GM12891 (cell line): ENCODE data around the gene DPYSL3.

Experiments
- DNase-seq: peaks from one replicate; pipeline ENCODE4 v3.0.0; 2011; ENCODE audit warnings: low spot score; ENCODE audit not compliant: insufficient read length
- FAIRE-seq: peaks from 2 replicates; lab custom pipeline; 2011; peaks lifted over from hg19 to GRCh38; lab: Jason Lieb, UNC
- PAX5 ChIP-seq: IDR thresholded peaks from 2 replicates; pipeline ENCODE4 v1.6.1; 2011; ENCODE audit warnings: low read length, moderate library complexity, mild to moderate bottlenecking; ENCODE audit not compliant: insufficient read depth, severe bottlenecking
- POLR2A ChIP-seq: IDR thresholded peaks from 2 replicates; pipeline ENCODE4 v1.6.1; 2011; ENCODE audit warnings: low read depth, low read length, control low read depth
- POLR2AphosphoS5 ChIP-seq: IDR thresholded peaks from 2 replicates; pipeline ENCODE4 v1.6.1; 2011; ENCODE audit warnings: low read depth, low read length, control low read depth
- POU2F2 ChIP-seq: IDR thresholded peaks from 2 replicates; pipeline ENCODE4 v1.6.1; 2011; ENCODE audit warnings: low read depth, mild to moderate bottlenecking, control low read depth, low read length, moderate library complexity
- SPI1 ChIP-seq: IDR thresholded peaks from 2 replicates; pipeline ENCODE4 v1.6.1; 2011; ENCODE audit warnings: low read depth, low read length, control low read depth
- TAF1 ChIP-seq: IDR thresholded peaks from 2 replicates; pipeline ENCODE4 v1.6.1; 2011; ENCODE audit warnings: low read depth, low read length, control low read depth

The DPYSL3 gene

DNA sequence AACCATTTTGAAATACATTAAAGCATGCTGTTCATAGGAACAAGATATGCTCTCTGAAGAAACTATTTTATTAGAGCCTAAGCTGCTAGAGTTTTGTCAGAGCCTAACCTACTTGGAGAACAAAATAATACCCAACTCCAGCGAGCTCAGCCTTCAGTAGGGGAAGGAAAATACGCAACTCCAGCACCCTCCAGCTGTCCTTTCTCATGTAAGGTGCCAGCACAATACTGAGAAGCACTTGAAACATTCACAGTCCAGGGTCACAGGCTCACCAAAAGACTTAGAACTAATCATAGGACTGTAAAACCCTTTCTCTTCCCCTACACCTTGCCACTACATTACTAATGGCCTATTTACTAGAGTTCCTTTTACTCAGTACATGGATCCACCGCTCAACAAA lies 18.9 kb downstream of the DPYSL3 start:
- TF ChIP-seq POLR2A (no peak), POLR2AphosphoS5 (no peak), TAF1 (no peak), PAX5 (no peak), POU2F2 (no peak), SPI1 (no peak)
- DNase-seq = no peak
- no peak for FAIRE-seq

DNA sequence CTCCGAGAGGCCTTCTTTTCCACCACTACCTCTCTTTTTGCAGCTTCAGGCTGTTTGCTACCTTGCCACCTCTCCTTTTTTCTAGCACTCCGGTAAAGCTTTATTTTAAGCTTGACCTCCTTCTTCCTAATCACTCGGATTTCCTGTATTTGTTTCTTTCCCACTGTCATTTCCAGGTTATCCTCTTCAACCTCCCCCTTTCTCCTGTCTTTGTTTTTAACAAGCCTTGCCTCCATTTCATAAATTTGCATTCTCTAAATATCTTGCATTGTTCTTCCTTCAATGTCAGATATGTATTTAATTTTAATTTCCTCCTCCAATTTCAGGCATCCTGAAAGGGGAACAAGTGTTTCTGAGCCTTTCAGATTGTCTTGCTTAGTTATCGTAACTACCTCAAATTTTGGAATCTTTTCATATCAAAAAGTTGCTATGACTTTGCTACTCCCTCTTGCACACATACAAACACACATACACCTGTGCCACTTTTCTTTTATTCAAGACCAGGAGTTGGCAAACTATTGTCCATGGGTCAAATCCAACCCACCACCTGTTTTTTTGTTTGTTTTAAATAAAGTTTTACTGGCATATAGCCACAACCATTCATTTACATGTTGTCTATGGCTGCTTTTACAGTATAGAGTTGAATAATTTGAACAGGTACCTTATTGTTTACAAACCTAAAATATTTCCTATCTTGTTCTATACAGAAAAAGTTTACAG lies 22.7 kb downstream of the DPYSL3 start:
- FAIRE-seq = no peak
- no peak for TF ChIP-seq POLR2AphosphoS5
- no peak for TF ChIP-seq TAF1
- no peak for TF ChIP-seq POLR2A
- TF ChIP-seq PAX5 = no peak
- TF ChIP-seq POU2F2 = no peak
- no peak for TF ChIP-seq SPI1
- no peak for DNase-seq

DNA sequence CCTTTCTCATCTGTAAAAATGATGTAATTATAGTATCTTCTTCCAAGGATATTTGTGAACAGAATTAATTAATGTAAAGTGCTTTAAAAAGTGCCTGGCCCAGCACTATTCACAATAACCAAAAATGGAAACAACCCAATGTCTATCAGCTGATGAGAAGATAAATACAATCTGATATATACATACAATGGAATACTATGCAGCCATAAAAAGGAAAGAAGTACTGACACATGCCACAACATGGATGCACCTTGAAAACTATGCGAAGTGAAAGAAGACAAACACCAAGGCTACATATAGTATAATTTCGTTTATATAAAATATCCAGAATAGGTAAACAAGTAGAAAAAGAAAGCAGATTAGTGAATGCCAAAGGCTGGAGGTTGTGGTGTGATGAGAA lies 24.1 kb downstream of the DPYSL3 start:
- DNase-seq (no peak), FAIRE-seq (no peak)
- no peak for TF ChIP-seq POLR2AphosphoS5
- no peak for TF ChIP-seq TAF1
- TF ChIP-seq POLR2A = no peak
- TF ChIP-seq SPI1 = no peak
- TF ChIP-seq POU2F2 = no peak

GRCh38 chr5:147485046-147485445 lies 24.8 kb downstream of the DPYSL3 start:
- no peak for TF ChIP-seq POU2F2
- FAIRE-seq = no peak
- no peak for DNase-seq

- DNase-seq (no peak), FAIRE-seq (no peak)
- no peak for TF ChIP-seq PAX5
- TF ChIP-seq POLR2A = no peak
- TF ChIP-seq POLR2AphosphoS5 = no peak
- TF ChIP-seq POU2F2 = no peak
- TF ChIP-seq SPI1 = no peak
- TF ChIP-seq TAF1 = no peak
These were observed 25.2 kb downstream of the DPYSL3 start for GRCh38 chr5:147484708-147485020.

- TF ChIP-seq POU2F2 = no peak
- no peak for TF ChIP-seq POLR2AphosphoS5
- TF ChIP-seq SPI1 = no peak
- no peak for TF ChIP-seq PAX5
- no peak for TF ChIP-seq TAF1
- TF ChIP-seq POLR2A = no peak
- FAIRE-seq (no peak), DNase-seq (no peak)
These were observed 25.7 kb downstream of the DPYSL3 start for GRCh38 chr5:147483961-147484707.

DNA sequence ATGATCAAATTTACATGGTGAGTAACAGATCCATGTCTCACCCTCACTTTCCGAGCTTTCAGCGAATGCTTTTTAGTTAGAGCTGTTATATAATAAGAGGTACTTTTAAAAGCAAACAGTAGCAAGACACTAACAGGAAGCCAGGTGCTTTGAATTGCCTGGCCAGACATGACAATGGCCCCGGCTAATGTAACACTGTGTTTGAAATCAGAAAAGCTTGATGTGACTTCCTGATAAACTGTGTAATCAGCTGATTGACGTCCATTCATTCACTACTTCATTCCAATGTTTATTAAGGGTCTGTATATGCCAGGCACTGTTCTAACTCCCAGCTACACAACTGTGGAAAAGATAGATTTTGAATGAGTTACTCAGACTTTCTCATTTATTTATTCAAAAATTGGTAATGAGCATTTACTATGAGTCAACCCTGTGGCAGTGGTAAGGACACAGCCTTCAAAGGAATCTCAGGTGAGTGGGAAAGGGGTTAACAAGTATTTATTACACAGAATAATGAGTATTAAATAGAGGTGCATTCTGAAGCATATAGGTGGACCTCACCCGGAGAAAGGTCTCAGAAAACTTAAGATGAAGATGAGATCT lies 26.6 kb downstream of the DPYSL3 start:
- FAIRE-seq (no peak), DNase-seq (no peak)
- TF ChIP-seq TAF1 (no peak), POLR2A (no peak), SPI1 (no peak), POLR2AphosphoS5 (no peak), PAX5 (no peak), POU2F2 (no peak)

DNA sequence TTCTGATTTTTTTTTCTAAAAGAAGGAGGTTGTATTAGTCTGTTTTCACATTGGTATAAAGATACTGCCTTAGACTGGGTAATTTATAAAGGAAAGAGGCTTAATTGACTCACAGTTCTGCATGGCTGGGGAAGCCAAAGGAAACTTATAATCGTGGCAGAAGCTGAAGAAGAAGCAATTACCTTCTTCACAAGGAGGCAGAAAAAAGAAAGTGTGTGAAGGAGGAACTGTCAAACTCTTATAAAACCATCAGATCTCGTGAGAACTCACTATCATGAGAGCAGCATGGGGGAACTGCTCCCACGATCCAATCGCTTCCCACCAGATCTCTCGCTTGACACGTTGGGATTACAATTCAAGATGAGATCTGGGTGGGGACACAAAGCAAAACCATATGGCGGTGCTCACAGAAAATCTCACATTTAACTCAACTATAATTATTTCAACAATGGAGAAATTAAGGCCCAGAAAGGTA lies 27.1 kb downstream of the DPYSL3 start:
- no peak for FAIRE-seq

GRCh38 chr5:147481874-147482705 lies 27.8 kb downstream of the DPYSL3 start:
- no peak for DNase-seq
- TF ChIP-seq TAF1 = no peak
- TF ChIP-seq POLR2A = no peak
- TF ChIP-seq PAX5 = no peak
- TF ChIP-seq POU2F2 = no peak
- TF ChIP-seq POLR2AphosphoS5 = no peak
- TF ChIP-seq SPI1 = no peak
- FAIRE-seq = no peak

More for the DNA sequence above, 27.1 kb downstream of the DPYSL3 start:
- no peak for DNase-seq
- TF ChIP-seq TAF1 (no peak), SPI1 (no peak), POU2F2 (no peak), POLR2A (no peak), POLR2AphosphoS5 (no peak), PAX5 (no peak)
